Measurements from ENCODE around the gene MYH15. TPM values are rescaled to one million over a fixed set of nuclear protein-coding genes. Genes with fewer than 3 reads are reported as not detected.

The MYH15 gene
- total and polyA plus RNA-seq, 5 donors, result 0.22 to 0.54 (median 0.29) TPM

DNA sequence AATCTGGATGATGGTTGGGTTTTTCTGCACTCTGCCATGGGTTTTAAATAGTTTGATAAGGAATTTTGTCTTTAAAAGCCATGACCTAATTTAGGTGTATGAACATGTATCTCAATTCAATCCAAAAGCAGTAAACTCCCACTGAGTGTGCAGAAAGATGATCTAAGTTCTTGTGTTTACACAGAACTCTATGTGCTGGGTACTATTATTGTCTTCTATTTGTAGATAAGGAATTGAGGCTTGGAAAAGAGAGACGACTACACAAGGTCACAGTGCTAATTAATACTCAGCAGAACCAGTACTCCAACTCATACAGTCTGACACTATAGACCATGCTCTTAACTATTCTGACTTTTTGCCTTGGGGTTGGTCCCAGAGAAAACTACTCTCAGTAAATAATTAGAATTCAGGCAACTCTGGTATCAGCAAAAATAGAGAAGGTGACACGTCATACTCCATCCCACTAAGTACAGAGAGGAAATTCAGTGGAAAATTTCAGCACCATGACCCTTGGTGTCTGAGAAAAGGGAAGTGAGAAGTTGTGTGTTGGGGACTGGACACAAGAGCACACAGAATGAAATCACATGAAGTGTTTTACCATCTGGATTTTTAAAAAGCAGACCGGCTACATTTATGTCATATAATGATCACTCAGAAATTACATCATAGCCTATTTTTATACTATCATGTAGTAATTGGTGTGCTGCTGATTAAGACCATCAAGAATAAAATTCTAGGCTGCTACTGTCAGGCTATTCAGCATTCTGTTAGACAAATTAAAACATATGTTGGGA is 18.3 kb upstream of the MYH15 start:
- intact Hi-C loops (cut with DNase I), result no loop called here
- 13% methylated on average over 3 of the region's 3 CpGs for WGBS
- no peak for DNase-seq
- H3K4me3 ChIP-seq (ENCODE audit: low read length), result no peak overlapping the region
- no peaks in the 10 kb centered on the region for H3K9me3 ChIP-seq (ENCODE audit: control insufficient read depth, low read length)
- peaks cover 2% of the 10 kb centered on the region for H3K4me1 ChIP-seq (ENCODE audit: control insufficient read depth, insufficient read depth, low read length)
- peak; percentile 76 to 88 for ATAC-seq
- H3K27ac ChIP-seq (ENCODE audit: low read length), result no peak overlapping the region
- H3K27me3 ChIP-seq (ENCODE audit: control insufficient read depth, insufficient read depth), result no peaks in the 10 kb centered on the region

DNA sequence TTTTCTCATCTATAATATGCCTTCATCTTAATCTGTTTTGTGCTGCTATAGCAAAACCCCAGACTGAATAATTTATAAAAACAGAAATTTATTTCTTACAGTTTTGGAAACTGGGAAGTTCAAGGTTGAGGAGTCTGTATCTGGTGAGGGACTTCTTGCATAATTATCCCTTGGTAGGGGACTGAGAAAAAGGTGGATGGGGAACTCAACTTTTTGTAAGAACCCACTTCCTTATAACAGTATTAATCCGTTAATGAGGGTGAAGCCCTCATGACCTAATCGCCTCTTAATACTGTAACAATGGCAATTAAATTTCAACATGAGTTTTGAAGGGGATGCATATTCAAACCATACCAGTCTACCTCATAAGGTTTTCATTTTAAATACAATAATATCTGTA is 17.4 kb upstream of the MYH15 start:
- intact Hi-C loops (cut with DNase I), result no loop called here
- ATAC-seq, result no peak
- H3K4me3 ChIP-seq (ENCODE audit: low read length), result no peak overlapping the region
- 78% methylated on average over 2 of the region's 2 CpGs for WGBS
- H3K27me3 ChIP-seq (ENCODE audit: control insufficient read depth, insufficient read depth), result no peaks in the 10 kb centered on the region
- no peak for DNase-seq
- no peak overlapping the region for H3K27ac ChIP-seq (ENCODE audit: low read length)
- H3K9me3 ChIP-seq (ENCODE audit: control insufficient read depth, low read length), result no peaks in the 10 kb centered on the region
- peaks cover 2% of the 10 kb centered on the region for H3K4me1 ChIP-seq (ENCODE audit: control insufficient read depth, insufficient read depth, low read length)

DNA sequence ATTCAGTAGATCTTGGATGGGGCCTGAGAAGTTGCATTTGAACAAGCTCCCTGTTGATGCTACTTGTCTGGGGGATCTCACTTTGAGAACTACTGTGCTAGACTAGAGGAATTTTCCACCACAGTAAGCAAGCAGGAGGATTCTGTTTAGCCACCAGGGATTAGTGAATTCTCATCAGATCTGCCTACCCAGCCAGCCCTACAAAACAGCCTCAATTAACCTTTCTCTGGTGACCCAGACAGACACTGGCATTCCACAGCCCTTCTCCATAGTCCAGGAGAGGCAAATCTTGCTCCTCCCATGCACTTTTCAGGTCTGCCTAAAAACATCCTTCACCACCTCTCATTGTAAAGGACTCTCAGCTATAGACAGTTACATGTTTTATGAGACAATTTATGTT is 16.7 kb upstream of the MYH15 start:
- Histone ChIP-seq H3K4me3 (ENCODE audit: low read length) (no peak overlapping the region), H3K27me3 (ENCODE audit: control insufficient read depth, insufficient read depth) (no peaks in the 10 kb centered on the region), H3K9me3 (ENCODE audit: control insufficient read depth, low read length) (no peaks in the 10 kb centered on the region), H3K27ac (ENCODE audit: low read length) (no peak overlapping the region), H3K4me1 (ENCODE audit: control insufficient read depth, insufficient read depth, low read length) (peaks cover 2% of the 10 kb centered on the region)
- DNase-seq, result no peak
- intact Hi-C loops (cut with DNase I), result no loop called here
- no peak for ATAC-seq

DNA sequence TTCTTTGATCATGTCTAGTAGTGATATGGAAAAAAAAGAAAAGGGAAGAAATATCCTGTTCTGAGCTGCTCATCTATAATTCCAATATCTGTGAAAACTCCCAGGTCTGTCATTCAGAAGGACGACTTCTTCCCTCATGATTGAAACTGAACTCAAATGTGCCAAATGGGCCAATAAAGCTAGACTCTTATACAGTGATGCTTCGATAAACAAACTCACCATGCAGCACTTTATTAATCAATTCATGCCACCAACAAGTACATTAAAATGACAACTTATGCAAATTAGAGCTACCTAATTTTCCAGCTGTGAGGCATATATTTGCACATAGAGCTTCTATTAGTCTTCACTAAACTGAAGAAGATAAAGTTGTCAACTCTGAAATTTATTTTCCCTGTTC is 15.6 kb upstream of the MYH15 start:
- intact Hi-C loops (cut with DNase I), result no loop called here
- DNase-seq (no peak), ATAC-seq (no peak)
- WGBS, result 86% methylated on average over 2 of the region's 2 CpGs
- Histone ChIP-seq H3K4me1 (ENCODE audit: control insufficient read depth, insufficient read depth, low read length) (peaks cover 2% of the 10 kb centered on the region), H3K27me3 (ENCODE audit: control insufficient read depth, insufficient read depth) (no peaks in the 10 kb centered on the region), H3K9me3 (ENCODE audit: control insufficient read depth, low read length) (no peaks in the 10 kb centered on the region), H3K27ac (ENCODE audit: low read length) (no peak overlapping the region), H3K4me3 (ENCODE audit: low read length) (no peak overlapping the region)

DNA sequence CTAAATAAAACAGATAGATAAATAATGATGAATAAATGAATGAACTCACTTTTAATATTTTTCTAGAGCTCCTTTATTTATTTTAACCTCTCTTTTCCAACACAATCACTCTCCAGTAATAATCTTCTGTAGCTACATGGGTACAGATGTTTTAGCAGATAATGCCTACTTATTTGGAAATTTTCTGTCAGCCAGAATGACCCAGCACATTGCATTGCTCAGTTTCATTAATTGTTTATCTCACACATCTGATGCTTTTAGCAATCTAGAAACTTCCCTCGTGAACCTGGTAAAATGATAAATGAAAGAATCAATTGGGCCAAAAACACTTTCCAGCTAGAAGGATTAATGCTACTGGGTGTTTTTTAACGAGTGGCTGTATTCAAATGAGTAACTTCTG is 14.9 kb upstream of the MYH15 start:
- no peak overlapping the region for H3K27ac ChIP-seq (ENCODE audit: low read length)
- no peak for DNase-seq
- no peaks in the 10 kb centered on the region for H3K9me3 ChIP-seq (ENCODE audit: control insufficient read depth, low read length)
- no peak overlapping the region for H3K4me3 ChIP-seq (ENCODE audit: low read length)
- intact Hi-C loops (cut with DNase I), result no loop called here
- 77% methylated on average over 2 of the region's 2 CpGs for WGBS
- no peaks in the 10 kb centered on the region for H3K27me3 ChIP-seq (ENCODE audit: control insufficient read depth, insufficient read depth)
- H3K4me1 ChIP-seq (ENCODE audit: control insufficient read depth, insufficient read depth, low read length), result peaks cover 2% of the 10 kb centered on the region
- ATAC-seq, result no peak

DNA sequence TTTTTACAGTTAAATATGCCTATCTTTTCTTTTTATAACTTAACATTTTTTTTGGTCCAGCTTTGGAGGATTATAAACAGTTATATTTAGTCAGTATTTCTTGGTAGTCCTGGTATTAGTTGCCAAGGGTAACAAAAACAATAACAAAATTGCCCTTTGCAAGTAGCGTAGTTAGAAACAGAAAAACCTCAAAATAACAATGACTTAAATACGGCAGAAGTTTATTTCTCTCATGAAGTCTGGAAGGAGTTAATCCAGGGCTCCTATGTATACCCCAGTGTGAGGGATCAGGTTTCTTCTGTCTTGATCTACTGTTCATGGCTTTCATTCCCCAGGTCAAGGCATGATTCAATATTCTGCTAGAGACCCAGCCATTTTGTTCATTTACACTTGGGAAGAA is 14.1 kb upstream of the MYH15 start:
- Histone ChIP-seq H3K4me3 (ENCODE audit: low read length) (no peak overlapping the region), H3K27me3 (ENCODE audit: control insufficient read depth, insufficient read depth) (no peaks in the 10 kb centered on the region), H3K9me3 (ENCODE audit: control insufficient read depth, low read length) (no peaks in the 10 kb centered on the region), H3K4me1 (ENCODE audit: control insufficient read depth, insufficient read depth, low read length) (peaks cover 2% of the 10 kb centered on the region), H3K27ac (ENCODE audit: low read length) (no peak overlapping the region)
- DNase-seq (no peak), ATAC-seq (peak in 1 of 2 donors; percentile 43)
- 10% methylated on average over 2 of the region's 2 CpGs for WGBS
- intact Hi-C loops (cut with DNase I), result no loop called here

DNA sequence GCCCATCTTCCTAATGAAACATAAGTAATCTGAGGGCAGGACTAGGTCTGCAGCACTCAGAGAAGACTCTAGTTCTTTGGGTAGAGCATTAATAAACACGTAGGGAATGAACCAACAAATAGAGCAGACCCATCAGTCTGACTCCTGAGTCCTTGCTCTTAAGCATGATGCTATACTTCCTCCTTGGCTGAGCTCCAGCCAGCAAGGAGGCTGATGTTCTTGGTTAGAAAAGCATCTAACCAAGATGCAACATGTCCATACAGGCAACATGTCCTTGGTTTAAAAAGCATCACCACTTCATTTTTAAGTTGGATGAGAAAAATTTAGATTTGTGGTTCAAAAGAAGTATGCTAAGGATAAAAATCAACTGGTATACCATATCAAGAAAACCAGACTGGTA is 8.5 kb upstream of the MYH15 start:
- Histone ChIP-seq H3K27ac (ENCODE audit: low read length) (no peak overlapping the region), H3K4me1 (ENCODE audit: control insufficient read depth, insufficient read depth, low read length) (no peaks in the 10 kb centered on the region), H3K4me3 (ENCODE audit: low read length) (no peak overlapping the region), H3K27me3 (ENCODE audit: control insufficient read depth, insufficient read depth) (no peaks in the 10 kb centered on the region), H3K9me3 (ENCODE audit: control insufficient read depth, low read length) (no peaks in the 10 kb centered on the region)
- no peak for ATAC-seq
- no peak for DNase-seq
- WGBS, result 66% methylated on average over 1 of the region's 1 CpG
- intact Hi-C loops (cut with DNase I), result no loop called here

DNA sequence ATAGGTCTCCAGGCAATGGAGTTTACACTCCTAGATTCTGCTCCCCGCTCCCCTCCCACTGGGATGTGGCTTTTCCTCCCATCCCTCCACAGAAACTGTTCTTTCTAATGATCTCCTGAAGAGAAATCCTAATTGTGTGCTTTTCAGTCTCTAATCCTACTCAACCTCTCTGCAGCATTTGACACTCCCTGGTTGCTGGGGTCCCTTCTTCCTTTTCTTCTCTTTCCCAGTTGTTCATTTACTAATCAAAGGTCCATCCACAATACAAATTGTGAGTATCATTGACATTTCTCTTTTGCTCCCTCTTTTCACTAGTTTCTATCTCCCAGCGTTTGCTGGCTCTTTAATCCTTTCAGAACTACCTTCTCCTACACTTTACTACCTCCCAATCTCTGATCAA is 6.5 kb upstream of the MYH15 start:
- no peaks in the 10 kb centered on the region for H3K4me1 ChIP-seq (ENCODE audit: control insufficient read depth, insufficient read depth, low read length)
- DNase-seq, result no peak
- no peaks in the 10 kb centered on the region for H3K9me3 ChIP-seq (ENCODE audit: control insufficient read depth, low read length)
- H3K4me3 ChIP-seq (ENCODE audit: low read length), result no peak overlapping the region
- intact Hi-C loops (cut with DNase I), result no loop called here
- WGBS, result 87% methylated on average over 2 of the region's 2 CpGs
- no peak overlapping the region for H3K27ac ChIP-seq (ENCODE audit: low read length)
- H3K27me3 ChIP-seq (ENCODE audit: control insufficient read depth, insufficient read depth), result no peaks in the 10 kb centered on the region
- no peak for ATAC-seq

DNA sequence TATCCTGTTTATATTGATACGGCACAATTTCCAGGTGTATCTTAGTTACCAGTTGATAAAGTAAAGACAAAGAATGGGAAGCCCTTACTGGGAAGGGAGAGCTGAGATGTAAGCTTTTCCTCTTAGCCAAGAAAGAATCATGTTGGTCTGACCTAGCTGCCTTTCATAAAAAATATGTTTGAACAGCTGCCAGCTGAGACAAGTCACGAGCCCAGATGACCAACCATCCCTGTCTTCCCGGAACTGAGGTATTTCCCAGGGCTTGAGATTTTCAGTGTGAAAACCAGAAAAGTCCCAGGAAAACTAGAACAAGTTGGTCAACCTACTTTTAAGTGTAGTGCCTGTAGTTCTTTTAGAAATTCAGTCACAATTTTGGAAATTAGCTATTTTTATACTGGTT is 3.6 kb upstream of the MYH15 start:
- no peak overlapping the region for H3K4me3 ChIP-seq (ENCODE audit: low read length)
- WGBS, result 48% methylated on average over 3 of the region's 3 CpGs
- no peaks in the 10 kb centered on the region for H3K4me1 ChIP-seq (ENCODE audit: control insufficient read depth, insufficient read depth, low read length)
- DNase-seq, result no peak
- no peak for ATAC-seq
- intact Hi-C loops (cut with DNase I), result no loop called here
- H3K9me3 ChIP-seq (ENCODE audit: control insufficient read depth, low read length), result no peaks in the 10 kb centered on the region
- no peak overlapping the region for H3K27ac ChIP-seq (ENCODE audit: low read length)
- no peaks in the 10 kb centered on the region for H3K27me3 ChIP-seq (ENCODE audit: control insufficient read depth, insufficient read depth)

DNA sequence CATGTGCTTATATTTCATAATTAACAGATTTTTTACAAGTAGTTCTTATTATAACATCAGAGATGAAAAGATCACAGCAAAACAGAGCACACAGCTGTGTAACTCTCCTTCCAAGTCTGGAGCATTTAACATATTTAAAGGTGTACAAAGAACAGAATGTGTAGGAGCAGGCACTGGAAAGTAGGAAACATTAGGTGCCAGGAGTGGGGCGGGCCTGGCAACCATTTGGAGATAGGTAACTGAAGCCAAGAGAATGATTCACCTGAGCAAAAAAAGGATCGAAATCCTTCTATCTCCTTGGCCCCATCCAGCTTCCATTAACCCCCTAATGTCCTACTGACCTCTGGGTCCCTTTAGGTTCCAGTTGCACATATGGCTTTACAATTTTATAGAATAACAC is 2.3 kb upstream of the MYH15 start:
- Histone ChIP-seq H3K27me3 (ENCODE audit: control insufficient read depth, insufficient read depth) (no peaks in the 10 kb centered on the region), H3K27ac (ENCODE audit: low read length) (no peak overlapping the region), H3K9me3 (ENCODE audit: control insufficient read depth, low read length) (no peaks in the 10 kb centered on the region), H3K4me3 (ENCODE audit: low read length) (no peak overlapping the region), H3K4me1 (ENCODE audit: control insufficient read depth, insufficient read depth, low read length) (no peaks in the 10 kb centered on the region)
- intact Hi-C loops (cut with DNase I), result no loop called here
- ATAC-seq (no peak), DNase-seq (no peak)
- 73% methylated on average over 2 of the region's 2 CpGs for WGBS

DNA sequence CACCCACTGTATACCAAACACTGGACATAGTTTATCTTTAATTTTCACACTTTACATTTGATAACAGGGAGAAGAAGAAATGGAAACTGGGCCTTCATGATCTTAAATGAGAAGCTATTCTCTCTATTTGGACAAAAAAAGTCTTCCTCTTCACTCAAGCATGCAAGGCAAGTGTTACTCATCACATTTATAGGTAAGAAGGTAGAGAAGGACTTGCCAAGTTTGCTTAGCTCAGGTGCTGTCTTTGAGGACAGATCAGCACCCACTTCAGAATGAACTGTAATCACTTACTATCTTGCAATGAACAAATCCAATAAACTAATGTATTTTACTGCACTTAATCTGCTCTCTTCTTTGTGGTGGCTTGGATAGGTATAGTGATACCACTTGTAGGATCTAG is 1.1 kb upstream of the MYH15 start:
- H3K9me3 ChIP-seq (ENCODE audit: control insufficient read depth, low read length), result no peaks in the 10 kb centered on the region
- intact Hi-C loops (cut with DNase I), result no loop called here
- no peak for DNase-seq
- no peak for ATAC-seq
- H3K4me3 ChIP-seq (ENCODE audit: low read length), result no peak overlapping the region
- H3K4me1 ChIP-seq (ENCODE audit: control insufficient read depth, insufficient read depth, low read length), result no peaks in the 10 kb centered on the region
- H3K27me3 ChIP-seq (ENCODE audit: control insufficient read depth, insufficient read depth), result no peaks in the 10 kb centered on the region
- no peak overlapping the region for H3K27ac ChIP-seq (ENCODE audit: low read length)

DNA sequence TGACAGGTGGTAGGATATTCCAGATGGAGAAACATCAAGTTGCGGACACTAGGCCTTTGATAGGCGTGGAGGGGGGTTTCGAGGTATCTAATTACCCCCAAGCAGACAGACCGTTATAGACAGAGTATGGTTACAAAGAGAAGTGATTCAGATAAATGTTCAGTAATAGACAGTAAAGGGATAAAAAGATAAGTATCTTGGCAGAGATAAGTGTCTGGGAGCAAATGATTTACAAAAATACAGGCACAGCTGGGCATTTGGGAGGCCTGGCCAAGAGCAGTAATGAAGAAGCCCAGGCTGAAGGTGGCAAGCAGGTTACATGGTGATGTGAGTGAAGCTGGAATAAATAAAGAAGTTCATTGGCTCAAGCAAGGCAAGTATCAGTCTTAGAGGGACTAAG is 659 bp upstream of the MYH15 start:
- Histone ChIP-seq H3K4me1 (ENCODE audit: control insufficient read depth, insufficient read depth, low read length) (no peaks in the 10 kb centered on the region), H3K9me3 (ENCODE audit: control insufficient read depth, low read length) (no peaks in the 10 kb centered on the region), H3K4me3 (ENCODE audit: low read length) (no peak overlapping the region), H3K27me3 (ENCODE audit: control insufficient read depth, insufficient read depth) (no peaks in the 10 kb centered on the region), H3K27ac (ENCODE audit: low read length) (no peak overlapping the region)
- intact Hi-C loops (cut with DNase I), result no loop called here
- ATAC-seq (no peak), DNase-seq (no peak)
- WGBS, result 95% methylated on average over 4 of the region's 4 CpGs
